OCI-LY3 (cell line): Measurements from ENCODE around the gene RNF168.

Experiments used
- CTCF ChIP-seq: fragments of 200-600, 300-600 bp; sonication (generic); IDR thresholded peaks from 2 replicates; pipeline ENCODE4 v1.5.1; 2014; ENCODE audit warnings: antibody characterized with exemption, low read length, low read depth
- EZH2phosphoT487 ChIP-seq: fragments of 200-600 bp; shearing (Covaris generic); IDR thresholded peaks from 2 replicates; pipeline ENCODE4 v1.6.1; 2018; ENCODE audit warnings: antibody characterized with exemption, mixed run types, low read depth

DNA sequence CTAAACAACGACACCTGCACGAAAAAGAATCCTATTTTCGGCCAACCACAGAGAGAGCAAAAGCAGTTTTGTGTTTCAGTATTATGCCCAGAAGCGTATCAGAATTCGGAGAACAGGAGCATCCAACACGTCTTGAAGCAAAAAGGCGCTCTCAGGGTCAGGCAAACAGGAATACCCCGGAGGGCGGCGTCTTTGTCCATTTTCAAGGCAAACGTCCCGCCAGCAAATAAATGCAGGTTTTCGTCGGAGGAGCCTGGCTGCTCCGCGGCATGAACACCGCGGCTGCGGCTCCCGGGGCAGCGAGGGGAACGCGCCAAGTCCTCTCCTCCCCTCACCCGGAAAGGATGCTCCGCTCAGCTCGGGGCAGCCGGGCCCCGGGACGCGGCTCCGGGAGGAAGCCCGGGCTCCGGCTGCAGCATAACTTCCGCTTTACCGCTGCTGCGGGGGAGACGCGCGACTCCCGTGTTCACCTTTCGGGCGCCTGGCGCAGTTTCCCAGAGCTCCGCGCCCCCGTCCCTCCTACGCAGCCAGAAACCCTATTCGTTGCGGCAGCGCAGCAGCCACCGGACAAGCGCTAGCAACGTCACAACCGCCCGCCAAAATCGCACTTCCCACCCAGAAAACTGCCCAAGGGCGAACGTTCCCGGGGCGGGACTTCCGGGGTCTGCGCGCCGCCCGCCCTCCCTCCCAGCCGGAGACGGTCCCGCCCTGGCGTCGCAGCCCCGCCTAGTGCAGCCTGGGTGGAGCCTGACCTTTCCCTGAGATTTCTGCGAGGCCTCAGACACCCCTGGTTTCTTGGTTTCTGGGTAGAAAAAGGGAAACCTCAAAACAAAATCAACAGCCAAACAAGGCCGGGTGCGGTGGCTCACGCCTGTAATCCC lies at the start of gene RNF168:
- TF ChIP-seq CTCF = 0 out of 2 replicates have a peak, but pooled peaks have one; percentile 7
- no peak for TF ChIP-seq EZH2phosphoT487
